Endothelial cell (in vitro differentiated cells): ENCODE measurements around the gene ZCCHC8. TPM values are rescaled to one million over a fixed set of nuclear protein-coding genes. Genes with fewer than 3 reads are reported as not detected.
A peak's percentile ranks its signal among the peaks of the same experiment; 100 is the strongest.
"Not testable (repeated sequence)": the region's sequence is repeated elsewhere in the genome, so short reads cannot be mapped to it uniquely, and the experiment has no call there.

ENCODE experiments used
- DNase-seq: peaks from one replicate; pipeline ENCODE4 v3.0.0; 2021; ENCODE audit warnings: low spot score
- H3K27ac Mint-ChIP-seq: one replicate; pipeline ENCODE4 v1.8.0; 2021; ENCODE audit warnings: mixed read lengths, inconsistent platforms; ENCODE audit not compliant: unreplicated experiment
- H3K27me3 Mint-ChIP-seq: one replicate; pipeline ENCODE4 v1.8.0; 2021; ENCODE audit warnings: mild to moderate bottlenecking, moderate library complexity, mixed read lengths, inconsistent platforms; ENCODE audit not compliant: unreplicated experiment
- H3K36me3 Mint-ChIP-seq: one replicate; pipeline ENCODE4 v1.8.0; 2021; ENCODE audit warnings: mild to moderate bottlenecking, low read depth, mixed read lengths, inconsistent platforms; ENCODE audit not compliant: unreplicated experiment
- H3K4me1 Mint-ChIP-seq: one replicate; pipeline ENCODE4 v1.8.0; 2021; ENCODE audit warnings: mild to moderate bottlenecking, mixed read lengths, inconsistent platforms; ENCODE audit not compliant: unreplicated experiment
- H3K4me3 Mint-ChIP-seq: one replicate; pipeline ENCODE4 v1.8.0; 2021; ENCODE audit warnings: mild to moderate bottlenecking, mixed read lengths, inconsistent platforms; ENCODE audit not compliant: unreplicated experiment
- H3K9me3 Mint-ChIP-seq: one replicate; pipeline ENCODE4 v1.8.0; 2021; ENCODE audit warnings: mixed read lengths, inconsistent platforms; ENCODE audit not compliant: unreplicated experiment
- CTCF ChIP-seq: fragments of 200-600 bp; sonication (generic); IDR thresholded peaks from one replicate; pipeline ENCODE4 v1.5.0; 2021; ENCODE audit warnings: antibody characterized with exemption; ENCODE audit not compliant: unreplicated experiment
- total RNA-seq: library from RNA; stranded (reverse); fragmentation: NEBNext Ultra II Directional; extraction: Animal tissue kit (Norgen Biotek cat#: 25700); gene quantifications from one replicate; pipeline ENCODE4 v1.2.1, GENCODE V29; 2021; ENCODE audit not compliant: unreplicated experiment

The ZCCHC8 gene
- total RNA-seq, 1 donor from 2014 or later = 18.6 TPM

- H3K36me3 Mint-ChIP-seq = peaks cover 18% of the 10 kb centered on the region
- no peak overlapping the region for H3K4me3 Mint-ChIP-seq
- no peaks in the 10 kb centered on the region for H3K9me3 Mint-ChIP-seq
- no peak for DNase-seq
- H3K27me3 Mint-ChIP-seq = peaks cover 1% of the 10 kb centered on the region
- peak; percentile 72 for TF ChIP-seq CTCF
- H3K27ac Mint-ChIP-seq = peak overlapping the region; percentile 45
- H3K4me1 Mint-ChIP-seq = no peaks in the 10 kb centered on the region
Measured at GRCh38 chr12:122471324-122472226, 29.2 kb downstream of the ZCCHC8 start.

GRCh38 chr12:122470576-122470975, 30.2 kb downstream of the ZCCHC8 start:
- H3K4me3 Mint-ChIP-seq, DNase-seq, H3K27me3 Mint-ChIP-seq, H3K9me3 Mint-ChIP-seq, H3K4me1 Mint-ChIP-seq, H3K27ac Mint-ChIP-seq: not testable (repeated sequence)
- H3K36me3 Mint-ChIP-seq = peaks cover 13% of the 10 kb centered on the region

GRCh38 chr12:122469856-122470255, 30.9 kb downstream of the ZCCHC8 start:
- H3K27ac Mint-ChIP-seq, H3K4me1 Mint-ChIP-seq, H3K9me3 Mint-ChIP-seq, H3K27me3 Mint-ChIP-seq, H3K36me3 Mint-ChIP-seq, DNase-seq, H3K4me3 Mint-ChIP-seq: not testable (repeated sequence)

- DNase-seq = no peak
- Mint-ChIP-seq H3K4me1 (no peaks in the 10 kb centered on the region), H3K9me3 (no peaks in the 10 kb centered on the region), H3K27me3 (no peaks in the 10 kb centered on the region), H3K36me3 (no peaks in the 10 kb centered on the region), H3K27ac (no peak overlapping the region), H3K4me3 (peak overlapping the region; percentile 39)
- TF ChIP-seq CTCF = no peak
Measured at GRCh38 chr12:122467983-122468382, 32.7 kb downstream of the ZCCHC8 start.

GRCh38 chr12:122464317-122465042, 36.3 kb downstream of the ZCCHC8 start:
- not testable (repeated sequence) for H3K9me3 Mint-ChIP-seq, H3K27ac Mint-ChIP-seq, H3K27me3 Mint-ChIP-seq, DNase-seq, H3K4me1 Mint-ChIP-seq, H3K4me3 Mint-ChIP-seq, H3K36me3 Mint-ChIP-seq

GRCh38 chr12:122460641-122461040, 40.1 kb downstream of the ZCCHC8 start:
- no peak for DNase-seq
- Mint-ChIP-seq H3K36me3 (no peaks in the 10 kb centered on the region), H3K27me3 (no peaks in the 10 kb centered on the region), H3K4me3 (no peak overlapping the region), H3K4me1 (no peaks in the 10 kb centered on the region), H3K9me3 (no peaks in the 10 kb centered on the region), H3K27ac (no peak overlapping the region)
- no peak for TF ChIP-seq CTCF
